Measurements from ENCODE around the gene ATIC.

DNA sequence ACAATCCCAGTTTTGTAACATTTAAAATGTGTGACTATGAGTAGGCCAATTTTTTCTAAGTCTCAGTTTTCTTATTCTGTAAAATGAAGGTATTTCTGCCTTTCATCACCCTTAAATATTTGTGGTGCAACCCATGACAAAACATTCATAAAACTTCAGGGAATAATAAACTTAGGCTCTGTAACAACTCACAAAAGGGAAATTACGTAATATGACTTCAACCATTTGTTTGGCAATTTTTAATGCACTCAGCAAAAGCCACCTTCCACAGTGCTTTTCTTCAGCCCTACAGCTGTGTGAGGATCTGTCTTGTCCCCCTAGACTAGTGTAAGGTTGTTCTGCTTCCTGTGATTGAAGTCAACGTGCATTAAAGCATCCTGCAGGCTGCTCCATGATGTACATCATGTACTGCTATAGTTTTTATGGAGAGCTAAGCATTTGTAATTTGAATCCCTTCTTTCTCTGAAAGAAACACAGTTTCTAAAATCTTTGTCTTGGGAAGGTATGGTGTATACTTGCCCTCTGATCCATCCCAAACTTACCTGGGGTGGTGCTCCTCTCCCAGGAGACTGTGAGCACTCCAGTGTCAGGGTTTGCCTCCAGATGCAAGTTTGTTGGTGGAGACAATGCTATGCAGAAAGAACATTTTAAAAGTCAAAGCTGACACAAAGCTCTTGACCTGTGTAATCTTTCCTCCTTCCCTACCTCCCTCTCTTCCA is 84.9 kb downstream of the ATIC start:
- TF ChIP-seq TCF7L2 (IDR thresholded peaks at IDR 0.05; ENCODE audit: borderline replicate concordance, low read depth, low read length) (no peak), ZNF274 (IDR thresholded peaks at IDR 0.05; ENCODE audit: low read length) (no peak), ZNF274 (tag by site-specific recombination; IDR thresholded peaks at IDR 0.05; ENCODE audit: borderline replicate concordance) (no peak), ZNF561 (tag by site-specific recombination; IDR thresholded peaks at IDR 0.05; ENCODE audit: borderline replicate concordance) (no peak), YY1 (tag by site-specific recombination; IDR thresholded peaks at IDR 0.05) (no peak), ZBTB8A (tag by site-specific recombination; IDR thresholded peaks at IDR 0.05) (no peak), RBAK (tag by site-specific recombination; IDR thresholded peaks at IDR 0.05) (no peak), ZNF140 (tag by site-specific recombination; IDR thresholded peaks at IDR 0.05) (no peak), ZNF423 (tag by site-specific recombination; IDR thresholded peaks at IDR 0.05) (no peak)
- TF ChIP-seq, protein P1, sequence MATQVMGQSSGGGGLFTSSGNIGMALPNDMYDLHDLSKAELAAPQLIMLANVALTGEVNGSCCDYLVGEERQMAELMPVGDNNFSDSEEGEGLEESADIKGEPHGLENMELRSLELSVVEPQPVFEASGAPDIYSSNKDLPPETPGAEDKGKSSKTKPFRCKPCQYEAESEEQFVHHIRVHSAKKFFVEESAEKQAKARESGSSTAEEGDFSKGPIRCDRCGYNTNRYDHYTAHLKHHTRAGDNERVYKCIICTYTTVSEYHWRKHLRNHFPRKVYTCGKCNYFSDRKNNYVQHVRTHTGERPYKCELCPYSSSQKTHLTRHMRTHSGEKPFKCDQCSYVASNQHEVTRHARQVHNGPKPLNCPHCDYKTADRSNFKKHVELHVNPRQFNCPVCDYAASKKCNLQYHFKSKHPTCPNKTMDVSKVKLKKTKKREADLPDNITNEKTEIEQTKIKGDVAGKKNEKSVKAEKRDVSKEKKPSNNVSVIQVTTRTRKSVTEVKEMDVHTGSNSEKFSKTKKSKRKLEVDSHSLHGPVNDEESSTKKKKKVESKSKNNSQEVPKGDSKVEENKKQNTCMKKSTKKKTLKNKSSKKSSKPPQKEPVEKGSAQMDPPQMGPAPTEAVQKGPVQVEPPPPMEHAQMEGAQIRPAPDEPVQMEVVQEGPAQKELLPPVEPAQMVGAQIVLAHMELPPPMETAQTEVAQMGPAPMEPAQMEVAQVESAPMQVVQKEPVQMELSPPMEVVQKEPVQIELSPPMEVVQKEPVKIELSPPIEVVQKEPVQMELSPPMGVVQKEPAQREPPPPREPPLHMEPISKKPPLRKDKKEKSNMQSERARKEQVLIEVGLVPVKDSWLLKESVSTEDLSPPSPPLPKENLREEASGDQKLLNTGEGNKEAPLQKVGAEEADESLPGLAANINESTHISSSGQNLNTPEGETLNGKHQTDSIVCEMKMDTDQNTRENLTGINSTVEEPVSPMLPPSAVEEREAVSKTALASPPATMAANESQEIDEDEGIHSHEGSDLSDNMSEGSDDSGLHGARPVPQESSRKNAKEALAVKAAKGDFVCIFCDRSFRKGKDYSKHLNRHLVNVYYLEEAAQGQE (tag by site-specific recombination; IDR thresholded peaks at IDR 0.05) = no peak
- TF ChIP-seq, protein P2, sequence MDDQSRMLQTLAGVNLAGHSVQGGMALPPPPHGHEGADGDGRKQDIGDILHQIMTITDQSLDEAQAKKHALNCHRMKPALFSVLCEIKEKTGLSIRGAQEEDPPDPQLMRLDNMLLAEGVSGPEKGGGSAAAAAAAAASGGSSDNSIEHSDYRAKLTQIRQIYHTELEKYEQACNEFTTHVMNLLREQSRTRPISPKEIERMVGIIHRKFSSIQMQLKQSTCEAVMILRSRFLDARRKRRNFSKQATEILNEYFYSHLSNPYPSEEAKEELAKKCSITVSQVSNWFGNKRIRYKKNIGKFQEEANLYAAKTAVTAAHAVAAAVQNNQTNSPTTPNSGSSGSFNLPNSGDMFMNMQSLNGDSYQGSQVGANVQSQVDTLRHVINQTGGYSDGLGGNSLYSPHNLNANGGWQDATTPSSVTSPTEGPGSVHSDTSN (CRISPR knock-in tag; IDR thresholded peaks at IDR 0.05) = no peak
- TF ChIP-seq, protein P3, sequence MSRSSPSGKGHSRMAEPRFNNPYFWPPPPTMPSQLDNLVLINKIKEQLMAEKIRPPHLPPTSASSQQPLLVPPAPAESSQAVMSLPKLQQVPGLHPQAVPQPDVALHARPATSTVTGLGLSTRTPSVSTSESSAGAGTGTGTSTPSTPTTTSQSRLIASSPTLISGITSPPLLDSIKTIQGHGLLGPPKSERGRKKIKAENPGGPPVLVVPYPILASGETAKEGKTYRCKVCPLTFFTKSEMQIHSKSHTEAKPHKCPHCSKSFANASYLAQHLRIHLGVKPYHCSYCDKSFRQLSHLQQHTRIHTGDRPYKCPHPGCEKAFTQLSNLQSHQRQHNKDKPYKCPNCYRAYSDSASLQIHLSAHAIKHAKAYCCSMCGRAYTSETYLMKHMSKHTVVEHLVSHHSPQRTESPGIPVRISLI (tag by site-specific recombination; IDR thresholded peaks at IDR 0.05) = no peak
